Breast epithelium (tissue), 3 donors: Measurements from ENCODE around the gene CCDC97.

Experiments used
- POLR2A ChIP-seq: fragments of 450-650 bp; IDR thresholded peaks from one replicate; pipeline ENCODE4 v1.6.1; 2016; ENCODE audit warnings: antibody characterized with exemption, mild to moderate bottlenecking, moderate library complexity
- POLR2AphosphoS5 ChIP-seq, 3 donors: sonication (generic); formaldehyde crosslinking; IDR thresholded peaks; one replicate each; pipeline ENCODE4 v1.6.1; 2017; ENCODE audit warnings: antibody characterized with exemption in 3 of 3
- TF ChIP-seq, protein P1 (sequence below), 3 donors: fragments of 450-650 bp; IDR thresholded peaks; one replicate each; pipeline ENCODE4 v1.5.1; 2016 to 2017; ENCODE audit warnings: antibody characterized with exemption in 3 of 3, mild to moderate bottlenecking in 3 of 3, moderate library complexity in 3 of 3

- TF ChIP-seq, protein P1, sequence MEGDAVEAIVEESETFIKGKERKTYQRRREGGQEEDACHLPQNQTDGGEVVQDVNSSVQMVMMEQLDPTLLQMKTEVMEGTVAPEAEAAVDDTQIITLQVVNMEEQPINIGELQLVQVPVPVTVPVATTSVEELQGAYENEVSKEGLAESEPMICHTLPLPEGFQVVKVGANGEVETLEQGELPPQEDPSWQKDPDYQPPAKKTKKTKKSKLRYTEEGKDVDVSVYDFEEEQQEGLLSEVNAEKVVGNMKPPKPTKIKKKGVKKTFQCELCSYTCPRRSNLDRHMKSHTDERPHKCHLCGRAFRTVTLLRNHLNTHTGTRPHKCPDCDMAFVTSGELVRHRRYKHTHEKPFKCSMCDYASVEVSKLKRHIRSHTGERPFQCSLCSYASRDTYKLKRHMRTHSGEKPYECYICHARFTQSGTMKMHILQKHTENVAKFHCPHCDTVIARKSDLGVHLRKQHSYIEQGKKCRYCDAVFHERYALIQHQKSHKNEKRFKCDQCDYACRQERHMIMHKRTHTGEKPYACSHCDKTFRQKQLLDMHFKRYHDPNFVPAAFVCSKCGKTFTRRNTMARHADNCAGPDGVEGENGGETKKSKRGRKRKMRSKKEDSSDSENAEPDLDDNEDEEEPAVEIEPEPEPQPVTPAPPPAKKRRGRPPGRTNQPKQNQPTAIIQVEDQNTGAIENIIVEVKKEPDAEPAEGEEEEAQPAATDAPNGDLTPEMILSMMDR (IDR thresholded peaks at IDR 0.05): no peak
- TF ChIP-seq POLR2A (no peak), POLR2AphosphoS5 (IDR thresholded peaks at IDR 0.05) (no peak)
Measured at GRCh38 chr19:41305927-41306793, 3.8 kb upstream of the CCDC97 start.
